WTC11 (cell line): ENCODE results near the gene SAE1.

ENCODE experiments used
- AFF4 ChIP-seq: sonication (generic); formaldehyde crosslinking; IDR thresholded peaks from 2 replicates; pipeline ENCODE4 v1.8.1; 2023; ENCODE audit warnings: mild to moderate bottlenecking, missing genetic modification reagents, borderline replicate concordance
- CREM ChIP-seq: sonication (generic); formaldehyde crosslinking; IDR thresholded peaks from 2 replicates; pipeline ENCODE4 v1.8.1; 2022; ENCODE audit warnings: mild to moderate bottlenecking, missing genetic modification reagents, moderate library complexity
- CTCF ChIP-seq: fragments of 200-600 bp; IDR thresholded peaks from 2 replicates; pipeline ENCODE4 v1.8.0; 2022; ENCODE audit warnings: antibody characterized with exemption
- ELF4 ChIP-seq: sonication (generic); formaldehyde crosslinking; IDR thresholded peaks from 2 replicates; pipeline ENCODE4 v1.8.1; 2022; ENCODE audit warnings: low read depth, mild to moderate bottlenecking, moderate library complexity, missing genetic modification reagents
- ETV6 ChIP-seq: sonication (generic); formaldehyde crosslinking; IDR thresholded peaks from 2 replicates; pipeline ENCODE4 v1.8.1; 2022; ENCODE audit warnings: mild to moderate bottlenecking, missing genetic modification reagents
- GABPB1 ChIP-seq: sonication (generic); formaldehyde crosslinking; IDR thresholded peaks from 2 replicates; pipeline ENCODE4 v1.8.1; 2023; ENCODE audit warnings: mild to moderate bottlenecking, missing genetic modification reagents
- JUN ChIP-seq: sonication (generic); formaldehyde crosslinking; IDR thresholded peaks from 2 replicates; pipeline ENCODE4 v1.8.0; 2023; ENCODE audit warnings: mild to moderate bottlenecking, missing genetic modification reagents
- MAX ChIP-seq: sonication (generic); formaldehyde crosslinking; IDR thresholded peaks from 2 replicates; pipeline ENCODE4 v1.8.0; 2022; ENCODE audit warnings: mild to moderate bottlenecking, missing genetic modification reagents
- NR1H2 ChIP-seq: sonication (generic); formaldehyde crosslinking; IDR thresholded peaks from 2 replicates; pipeline ENCODE4 v1.9.0; 2021; ENCODE audit warnings: mild to moderate bottlenecking, moderate library complexity, missing genetic modification reagents
- TEAD4 ChIP-seq: sonication (generic); formaldehyde crosslinking; IDR thresholded peaks from 2 replicates; pipeline ENCODE4 v1.8.0; 2022; ENCODE audit warnings: mild to moderate bottlenecking, missing genetic modification reagents
- ZNF416 ChIP-seq: fragments of 250-450 bp; sonication (Bioruptor Pico); IDR thresholded peaks from 2 replicates; pipeline ENCODE4 v1.9.0; 2021; ENCODE audit warnings: mild to moderate bottlenecking, inconsistent platforms
- TF ChIP-seq, protein P1 (sequence below): sonication (generic); formaldehyde crosslinking; IDR thresholded peaks from 2 replicates; pipeline ENCODE4 v1.8.1; 2023; ENCODE audit warnings: mild to moderate bottlenecking, missing genetic modification reagents, moderate library complexity

GRCh38 chr19:47105874-47106273 lies 24.8 kb upstream of the SAE1 start:
- TF ChIP-seq CTCF (no peak), CREM (CRISPR knock-in tag) (no peak), ETV6 (CRISPR knock-in tag) (no peak), JUN (CRISPR knock-in tag) (no peak), GABPB1 (no peak), MAX (no peak), ELF4 (CRISPR knock-in tag) (no peak), AFF4 (CRISPR knock-in tag) (no peak), ZNF416 (no peak), TEAD4 (no peak), NR1H2 (CRISPR knock-in tag) (no peak)
- TF ChIP-seq, protein P1, sequence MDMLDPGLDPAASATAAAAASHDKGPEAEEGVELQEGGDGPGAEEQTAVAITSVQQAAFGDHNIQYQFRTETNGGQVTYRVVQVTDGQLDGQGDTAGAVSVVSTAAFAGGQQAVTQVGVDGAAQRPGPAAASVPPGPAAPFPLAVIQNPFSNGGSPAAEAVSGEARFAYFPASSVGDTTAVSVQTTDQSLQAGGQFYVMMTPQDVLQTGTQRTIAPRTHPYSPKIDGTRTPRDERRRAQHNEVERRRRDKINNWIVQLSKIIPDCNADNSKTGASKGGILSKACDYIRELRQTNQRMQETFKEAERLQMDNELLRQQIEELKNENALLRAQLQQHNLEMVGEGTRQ = no peak
